ENCODE measurements around the gene OR51B6.
"Not testable (repeated sequence)": the region's sequence is repeated elsewhere in the genome, so short reads cannot be mapped to it uniquely, and the experiment has no call there.

OR51B6 gene, protein sequence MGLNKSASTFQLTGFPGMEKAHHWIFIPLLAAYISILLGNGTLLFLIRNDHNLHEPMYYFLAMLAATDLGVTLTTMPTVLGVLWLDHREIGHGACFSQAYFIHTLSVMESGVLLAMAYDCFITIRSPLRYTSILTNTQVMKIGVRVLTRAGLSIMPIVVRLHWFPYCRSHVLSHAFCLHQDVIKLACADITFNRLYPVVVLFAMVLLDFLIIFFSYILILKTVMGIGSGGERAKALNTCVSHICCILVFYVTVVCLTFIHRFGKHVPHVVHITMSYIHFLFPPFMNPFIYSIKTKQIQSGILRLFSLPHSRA

GRCh38 chr11:5351208-5351607, at the start of gene OR51B6:
TSS of gene OR51B6 (plus strand) at chr11:5351508. CDS start at chr11:5351508, 0 bp downstream.
- TF ChIP-seq CTCF (IDR thresholded peaks at IDR 0.05; ENCODE audit: low read depth, low read length, missing control alignments), result no peak
- DNase-seq (ENCODE audit: low read depth), result no peak
- no peak within 1 kb of the TSS for H3K4me3 ChIP-seq (ENCODE audit: low read depth, low read length)

DNA sequence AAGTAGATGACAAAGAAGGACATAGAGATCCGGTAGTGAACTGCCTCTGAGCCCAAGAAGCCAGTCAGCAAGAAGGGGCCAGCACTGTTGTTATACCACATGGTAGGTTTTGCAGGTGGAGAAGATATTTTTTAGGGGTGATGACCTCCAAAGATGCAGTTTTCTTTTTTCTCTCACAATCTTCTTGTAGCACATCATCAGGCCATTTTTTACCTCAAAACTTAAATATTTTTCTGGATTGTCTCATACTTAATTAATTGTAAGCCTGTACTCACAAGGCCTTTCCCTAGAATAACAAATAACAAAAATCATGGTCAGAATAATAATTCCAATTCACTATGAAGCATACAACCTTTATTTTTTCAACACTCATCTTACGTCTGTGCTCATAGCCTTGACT, 49.5 kb upstream of the OR51B6 start, which contains the start of gene OR51B4:
OR51B4 (minus strand) TSS at position 101 of the 400 bp plus-strand sequence; CDS start at position 101, 0 bp downstream.
- no peak for DNase-seq (ENCODE audit: low read depth)
- no peak for TF ChIP-seq CTCF (IDR thresholded peaks at IDR 0.05; ENCODE audit: low read depth, low read length, missing control alignments)
- no peak within 1 kb of the TSS for H3K4me3 ChIP-seq (ENCODE audit: low read depth, low read length)

GRCh38 chr11:5303626-5304025, 47.7 kb upstream of the OR51B6 start:
- TF ChIP-seq CTCF (IDR thresholded peaks at IDR 0.05; ENCODE audit: low read depth, low read length, missing control alignments), result no peak
- no peak overlapping the region for H3K4me3 ChIP-seq (ENCODE audit: low read depth, low read length)
- no peak for DNase-seq (ENCODE audit: low read depth)

- H3K4me3 ChIP-seq (ENCODE audit: low read depth, low read length), result no peak overlapping the region
- no peak for DNase-seq (ENCODE audit: low read depth)
- TF ChIP-seq CTCF (IDR thresholded peaks at IDR 0.05; ENCODE audit: low read depth, low read length, missing control alignments), result no peak
These were observed 47.3 kb upstream of the OR51B6 start for GRCh38 chr11:5304046-5304445.

- no peak for TF ChIP-seq CTCF (IDR thresholded peaks at IDR 0.05; ENCODE audit: low read depth, low read length, missing control alignments)
- H3K4me3 ChIP-seq (ENCODE audit: low read depth, low read length), result no peak overlapping the region
- no peak for DNase-seq (ENCODE audit: low read depth)
These were observed 43.9 kb upstream of the OR51B6 start for GRCh38 chr11:5307256-5308019.

GRCh38 chr11:5310423-5310822, 40.9 kb upstream of the OR51B6 start:
- no peak for TF ChIP-seq CTCF (IDR thresholded peaks at IDR 0.05; ENCODE audit: low read depth, low read length, missing control alignments)
- H3K4me3 ChIP-seq (ENCODE audit: low read depth, low read length), result no peak overlapping the region

DNA sequence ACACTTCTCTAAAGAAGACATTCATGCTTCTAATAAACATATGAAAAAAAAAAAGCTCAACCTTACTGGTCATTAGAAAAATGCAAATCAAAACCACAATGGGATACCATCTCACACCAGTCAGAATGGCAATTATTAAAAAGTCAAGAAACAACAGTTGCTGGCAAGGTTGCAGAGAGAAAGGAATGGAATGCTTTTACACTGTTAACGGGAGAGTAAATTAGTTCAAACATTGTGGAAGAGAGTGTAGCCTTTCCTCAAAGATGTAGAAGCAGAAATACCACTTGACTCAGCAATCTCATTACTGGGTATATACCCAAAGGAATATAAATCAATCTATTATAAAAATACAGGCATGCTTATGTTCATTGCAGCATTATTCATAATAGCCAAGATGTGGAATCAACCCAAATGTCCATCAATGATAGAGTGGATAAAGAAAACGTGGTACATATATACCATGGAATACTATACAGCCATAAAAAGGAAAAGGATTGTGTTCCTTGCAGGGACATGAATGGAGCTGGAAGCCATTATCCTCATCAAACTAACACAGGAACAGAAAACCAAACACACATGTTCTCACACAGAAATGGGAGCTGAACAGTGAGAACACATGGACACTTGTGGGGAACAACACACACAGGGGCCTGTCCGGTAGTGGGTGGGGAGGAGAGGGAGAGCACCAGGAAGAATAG, 37.8 kb upstream of the OR51B6 start:
- not testable (repeated sequence) for DNase-seq (ENCODE audit: low read depth); H3K4me3 ChIP-seq (ENCODE audit: low read depth, low read length)

More at GRCh38 chr11:5310423-5310822, 40.9 kb upstream of the OR51B6 start:
- no peak for DNase-seq (ENCODE audit: low read depth)

All from GM12864 (cell line).